Measurements from ENCODE around the gene TNFRSF1A.

TNFRSF1A gene

GRCh38 chr12:6323340-6323994 lies 18.4 kb downstream of the TNFRSF1A start:
- DNase-seq: no peak

- DNase-seq: no peak
These were observed 18.9 kb downstream of the TNFRSF1A start for GRCh38 chr12:6322969-6323339.

GRCh38 chr12:6322352-6322751 lies 19.5 kb downstream of the TNFRSF1A start:
- DNase-seq: no peak

GRCh38 chr12:6321905-6322304 lies 20.0 kb downstream of the TNFRSF1A start:
- no peak for DNase-seq

GRCh38 chr12:6319446-6319845 lies 22.4 kb downstream of the TNFRSF1A start:
- no peak for DNase-seq

- DNase-seq: no peak
These were observed 23.4 kb downstream of the TNFRSF1A start for GRCh38 chr12:6318440-6318879.

GRCh38 chr12:6317693-6318439 lies 24.0 kb downstream of the TNFRSF1A start:
- no peak for DNase-seq

GRCh38 chr12:6316921-6317692 lies 24.8 kb downstream of the TNFRSF1A start:
- DNase-seq: no peak

GRCh38 chr12:6315704-6316597 lies 25.9 kb downstream of the TNFRSF1A start:
- no peak for DNase-seq

- DNase-seq: no peak
These were observed 26.7 kb downstream of the TNFRSF1A start for GRCh38 chr12:6315184-6315583.

GRCh38 chr12:6314776-6315175 lies 27.1 kb downstream of the TNFRSF1A start:
- no peak for DNase-seq

GRCh38 chr12:6313326-6313940 lies 28.4 kb downstream of the TNFRSF1A start:
- DNase-seq: no peak

GRCh38 chr12:6312529-6313325 lies 29.1 kb downstream of the TNFRSF1A start:
- no peak for DNase-seq

GRCh38 chr12:6311822-6312528 lies 29.9 kb downstream of the TNFRSF1A start:
- DNase-seq: no peak

- no peak for DNase-seq
These were observed 30.9 kb downstream of the TNFRSF1A start for GRCh38 chr12:6310771-6311610.

- DNase-seq: no peak
These were observed 34.3 kb downstream of the TNFRSF1A start for GRCh38 chr12:6307529-6307928.

- no peak for DNase-seq
These were observed 35.2 kb downstream of the TNFRSF1A start for GRCh38 chr12:6306599-6307220.

- DNase-seq: no peak
These were observed 35.7 kb downstream of the TNFRSF1A start for GRCh38 chr12:6306151-6306550.

- no peak for DNase-seq
These were observed 38.8 kb downstream of the TNFRSF1A start for GRCh38 chr12:6303071-6303470.
